GM18502 (cell line): ENCODE results near the gene KLHL12.
A peak's percentile ranks its signal among the peaks of the same experiment; 100 is the strongest.

Experiments used
- ATAC-seq: cut with Tn5 transposase; IDR thresholded peaks from one replicate; pipeline ENCODE4 v1.9.1; 2021; ENCODE audit warnings: mild to moderate bottlenecking; ENCODE audit not compliant: unreplicated experiment, poor library complexity

The KLHL12 gene

DNA sequence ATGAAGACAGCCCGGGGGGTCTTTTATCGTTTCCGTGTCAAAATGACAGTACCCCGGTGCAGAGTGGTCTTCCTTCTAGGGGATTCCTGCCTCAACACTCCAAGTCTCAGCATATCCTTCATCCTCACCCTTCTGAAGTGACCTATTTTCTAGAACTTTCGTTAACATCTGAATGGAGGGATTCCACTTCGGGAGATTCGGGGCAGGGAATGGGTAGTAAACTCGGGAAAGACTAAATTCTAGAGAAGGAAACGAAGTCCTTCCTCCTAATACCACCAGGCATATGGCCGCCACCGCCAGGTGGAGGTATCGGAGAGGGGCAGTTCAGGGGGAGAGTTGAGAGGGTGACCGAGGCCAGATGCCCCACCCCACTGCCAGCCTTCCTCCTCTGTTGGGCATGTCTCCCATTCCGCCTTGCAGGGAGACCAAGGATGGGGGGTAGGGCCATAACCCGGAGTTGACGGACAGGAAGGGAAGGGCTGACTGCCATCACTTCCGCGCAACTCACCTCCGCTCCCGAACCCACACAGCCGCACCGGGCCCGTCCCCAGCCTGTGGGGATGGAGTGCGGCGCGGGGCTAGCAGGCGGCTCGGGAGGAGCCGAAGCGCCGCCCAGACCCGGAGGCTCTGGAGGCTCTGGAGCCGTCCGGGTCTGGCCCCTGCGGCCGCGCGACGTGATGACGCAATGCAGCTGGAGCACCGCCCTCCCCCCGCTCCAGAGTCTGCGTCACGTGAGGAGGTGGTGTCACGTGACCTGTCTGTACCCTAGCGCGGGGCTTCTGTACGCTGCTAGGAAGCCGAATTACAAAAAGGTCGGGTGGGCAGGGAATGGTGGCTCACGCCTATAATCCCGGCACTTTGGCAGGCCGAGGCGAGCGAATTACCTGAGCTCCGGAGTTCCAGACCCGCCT is at the start of gene KLHL12:
Gene KLHL12, minus strand, starts transcription at position 654 of the 911 bp plus-strand sequence. CDS start 2,072 bp downstream, outside the sequence.
- ATAC-seq, result peak; percentile 93

DNA sequence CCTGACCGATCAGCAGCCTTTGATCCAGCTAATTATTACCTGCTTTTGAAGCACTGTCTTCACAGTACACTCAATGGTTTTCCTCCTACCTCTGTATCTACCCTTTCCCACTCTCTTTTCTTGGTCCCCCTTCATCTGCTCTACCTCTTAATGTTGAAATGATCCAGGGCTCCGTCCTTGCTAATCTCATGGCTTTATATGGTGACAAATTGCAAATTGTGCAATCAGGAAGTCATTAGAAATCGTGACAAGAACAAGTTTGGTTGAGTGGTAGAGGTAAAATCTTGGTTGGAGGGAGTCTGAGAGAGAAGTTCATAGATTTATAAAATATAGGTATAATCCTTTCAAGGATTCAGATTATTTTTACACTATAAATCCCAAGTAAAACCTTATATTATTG is 49.6 kb upstream of the KLHL12 start:
- ATAC-seq, result no peak

DNA sequence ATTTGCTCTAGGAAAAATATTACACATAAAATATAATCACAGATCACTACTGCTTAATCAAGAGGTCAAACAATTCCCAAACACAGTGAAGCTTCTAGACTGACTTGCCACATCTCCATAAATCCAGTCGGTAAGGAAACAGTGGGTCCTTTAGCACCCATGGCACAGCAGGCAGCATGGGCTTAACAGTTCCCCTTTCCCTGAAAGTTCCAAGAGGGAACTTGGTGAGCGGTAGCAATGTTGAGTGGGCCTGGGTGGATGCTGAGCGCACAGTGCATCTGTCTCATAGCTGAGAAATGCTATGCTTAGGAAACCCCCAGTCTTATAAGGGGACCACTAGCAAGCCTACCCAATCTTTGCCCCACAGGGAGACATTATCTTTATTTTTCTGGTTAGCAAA is 47.8 kb upstream of the KLHL12 start:
- no peak for ATAC-seq

DNA sequence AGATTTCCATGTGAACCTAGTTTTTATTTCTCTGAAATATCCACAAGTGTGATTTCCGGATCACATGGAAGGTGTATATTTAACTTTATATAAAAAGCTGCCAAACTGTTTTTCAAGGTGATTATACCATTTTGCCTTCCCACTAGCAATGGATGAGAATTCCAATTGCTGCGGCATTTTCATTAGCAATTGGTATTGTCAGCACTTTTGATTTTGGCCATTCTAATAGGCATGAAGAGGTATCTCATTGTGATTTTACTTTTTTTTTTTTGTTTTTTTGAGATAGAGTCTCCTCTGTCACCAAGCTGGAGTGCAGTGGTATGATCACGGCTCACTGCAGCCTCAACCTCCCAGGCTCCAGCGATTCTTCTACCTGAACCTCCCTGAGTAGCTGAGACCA is 45.0 kb upstream of the KLHL12 start:
- no peak for ATAC-seq

DNA sequence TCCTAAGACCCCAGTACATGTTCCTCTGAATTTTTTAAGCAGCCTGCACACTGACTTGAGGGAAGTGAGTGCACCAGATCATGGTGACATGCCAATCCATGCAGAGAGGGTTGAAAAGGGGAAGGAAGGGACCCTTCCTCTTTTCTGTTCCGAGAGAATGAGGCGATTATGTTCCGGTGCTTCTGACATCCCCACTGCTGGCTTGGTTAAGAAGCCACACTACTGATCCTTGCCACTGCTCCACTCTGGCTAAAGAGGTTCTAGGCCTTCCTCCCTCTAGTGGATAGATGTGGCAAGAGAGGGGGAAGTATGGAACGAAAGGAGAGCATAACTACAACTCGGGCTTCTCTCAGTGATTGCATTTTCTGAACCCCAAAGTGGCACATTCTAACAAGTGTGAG is 41.9 kb upstream of the KLHL12 start:
- peak; percentile 60 for ATAC-seq

DNA sequence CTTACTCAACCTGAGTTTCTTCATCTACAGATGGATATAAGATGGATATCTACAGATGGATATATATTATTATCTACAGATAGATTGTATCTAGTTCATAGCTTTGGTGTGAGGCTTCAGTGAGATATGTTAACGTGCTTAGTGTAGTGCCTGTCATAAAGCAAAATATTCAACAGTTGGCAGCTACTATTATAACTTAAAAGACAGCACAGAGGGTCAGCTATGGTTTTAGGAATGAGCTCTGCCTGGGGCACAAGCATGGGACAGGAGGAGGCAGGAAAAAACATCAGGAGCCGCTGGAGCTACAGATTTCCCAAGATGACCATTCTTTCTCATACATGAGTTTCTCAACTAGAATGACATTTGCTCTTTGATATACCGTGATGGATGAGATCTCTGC is 41.3 kb upstream of the KLHL12 start:
- no peak for ATAC-seq

DNA sequence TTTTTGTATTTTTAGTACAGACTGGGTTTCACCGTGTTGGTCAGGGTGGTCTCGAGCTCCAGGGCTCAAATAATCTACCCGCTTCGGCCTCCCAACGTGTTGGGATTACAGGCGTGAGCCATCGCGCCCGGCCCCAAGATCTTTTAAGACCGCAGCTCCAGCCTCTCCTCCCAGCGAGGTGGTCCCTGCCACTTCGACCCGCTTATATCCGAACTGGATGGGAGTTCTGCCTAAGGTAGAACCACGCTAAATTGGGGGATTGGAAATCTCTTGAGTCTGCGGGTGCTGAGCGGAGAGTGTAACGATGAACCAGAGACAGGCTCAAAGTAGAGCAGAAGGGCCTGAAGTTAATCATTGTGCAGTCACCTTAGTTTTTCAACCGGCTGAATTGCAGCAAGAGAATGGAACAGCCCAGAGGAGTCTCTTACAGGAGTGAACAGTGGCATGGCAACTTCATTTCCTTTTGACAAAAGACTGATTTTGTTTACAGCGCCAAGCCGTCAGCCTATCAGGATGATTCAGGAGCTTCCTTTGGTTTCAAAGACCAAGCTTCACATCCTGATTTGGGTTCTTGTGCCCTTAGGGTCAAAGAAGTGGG is 40.7 kb upstream of the KLHL12 start:
- ATAC-seq, result peak; percentile 13

DNA sequence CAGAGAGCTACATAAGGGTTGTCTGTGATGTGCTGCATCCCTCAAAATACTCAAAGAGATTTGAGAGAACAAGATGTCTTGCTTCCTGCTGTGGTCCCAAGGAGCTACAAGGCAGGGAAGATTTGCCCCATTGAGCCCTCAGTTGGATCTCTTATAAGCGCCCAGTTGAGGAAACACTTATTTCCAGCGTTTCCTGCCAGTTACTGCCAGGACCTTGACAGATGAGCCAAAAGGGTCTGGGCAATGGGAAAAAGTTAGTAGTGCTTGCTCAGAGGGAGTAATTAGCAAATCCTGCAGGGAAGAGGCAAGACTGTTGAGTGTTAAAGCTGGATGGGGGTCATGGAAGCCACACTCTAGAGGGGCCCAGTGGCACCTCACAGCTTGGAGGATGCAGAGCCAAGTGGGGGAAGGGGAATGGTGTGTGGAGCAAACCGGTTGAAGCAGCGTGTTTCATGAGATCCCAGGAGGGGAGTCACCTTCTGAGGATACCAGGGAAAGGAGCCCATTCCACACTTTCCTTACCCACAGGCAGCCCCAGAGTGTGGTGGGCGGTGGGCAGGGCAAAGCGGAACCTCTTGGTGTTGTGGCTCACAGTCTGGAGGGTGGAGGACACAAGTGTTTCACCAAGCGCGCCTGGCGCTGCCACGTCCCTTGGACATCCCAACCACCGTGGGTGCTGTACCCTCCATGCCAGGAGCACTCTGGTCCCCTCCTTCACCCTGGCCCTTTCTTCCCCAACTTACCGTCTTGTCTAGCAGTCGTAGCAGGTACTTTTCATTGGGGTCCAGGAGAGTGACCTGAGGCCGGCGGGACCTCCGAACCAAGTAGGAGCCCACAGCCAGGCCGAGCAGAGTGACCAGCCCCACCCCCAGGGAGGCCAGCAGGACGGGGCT is 39.2 kb upstream of the KLHL12 start:
- ATAC-seq, result no peak

DNA sequence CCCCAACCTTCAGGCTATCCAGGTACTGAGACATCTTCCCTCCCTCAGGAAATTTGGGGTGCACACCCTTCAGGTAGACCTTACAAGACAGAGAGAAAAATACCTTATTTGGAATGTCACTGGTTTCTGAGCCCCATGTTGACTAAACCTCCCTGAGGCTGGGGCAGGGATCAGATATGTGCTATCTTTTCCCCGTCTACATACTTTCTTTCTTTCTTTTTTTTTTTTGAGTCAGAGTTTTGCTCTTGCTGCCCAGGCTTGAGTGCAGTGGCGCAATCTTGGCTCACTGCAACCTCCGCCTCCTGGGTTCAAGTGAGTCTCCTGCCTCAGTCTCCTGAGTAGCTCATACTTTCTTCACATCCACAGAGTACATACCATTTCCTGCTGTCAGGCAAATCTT is 38.4 kb upstream of the KLHL12 start:
- no peak for ATAC-seq

DNA sequence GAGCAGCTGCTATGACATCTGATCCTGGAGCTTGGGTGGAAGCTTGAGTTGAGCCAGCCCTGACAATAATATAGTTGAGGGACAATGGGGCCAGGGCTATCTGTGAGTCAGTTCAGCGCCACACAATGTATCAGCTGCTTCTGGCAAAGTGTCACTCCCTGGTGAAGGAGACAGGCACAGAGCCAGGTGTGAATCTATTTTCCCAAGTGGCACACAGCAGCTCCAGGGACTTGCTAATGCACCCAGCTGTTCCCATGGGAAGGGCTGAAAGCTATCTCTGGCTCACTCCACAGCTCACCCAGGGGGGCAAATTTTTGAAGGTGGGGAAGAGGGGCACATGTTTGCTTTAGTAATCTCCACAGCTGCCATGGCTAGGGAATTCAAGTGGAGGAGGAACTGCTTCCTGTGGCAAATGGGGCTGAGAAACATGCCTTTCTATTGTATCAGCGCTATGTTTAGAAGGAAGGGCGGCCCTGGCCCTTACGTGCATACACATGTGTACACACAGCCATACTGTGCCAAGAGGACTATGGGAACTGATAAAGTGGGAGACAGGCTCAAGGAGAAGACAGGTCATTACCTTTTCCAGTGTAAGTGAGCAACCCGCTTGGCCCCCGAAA is 37.9 kb upstream of the KLHL12 start:
- no peak for ATAC-seq

DNA sequence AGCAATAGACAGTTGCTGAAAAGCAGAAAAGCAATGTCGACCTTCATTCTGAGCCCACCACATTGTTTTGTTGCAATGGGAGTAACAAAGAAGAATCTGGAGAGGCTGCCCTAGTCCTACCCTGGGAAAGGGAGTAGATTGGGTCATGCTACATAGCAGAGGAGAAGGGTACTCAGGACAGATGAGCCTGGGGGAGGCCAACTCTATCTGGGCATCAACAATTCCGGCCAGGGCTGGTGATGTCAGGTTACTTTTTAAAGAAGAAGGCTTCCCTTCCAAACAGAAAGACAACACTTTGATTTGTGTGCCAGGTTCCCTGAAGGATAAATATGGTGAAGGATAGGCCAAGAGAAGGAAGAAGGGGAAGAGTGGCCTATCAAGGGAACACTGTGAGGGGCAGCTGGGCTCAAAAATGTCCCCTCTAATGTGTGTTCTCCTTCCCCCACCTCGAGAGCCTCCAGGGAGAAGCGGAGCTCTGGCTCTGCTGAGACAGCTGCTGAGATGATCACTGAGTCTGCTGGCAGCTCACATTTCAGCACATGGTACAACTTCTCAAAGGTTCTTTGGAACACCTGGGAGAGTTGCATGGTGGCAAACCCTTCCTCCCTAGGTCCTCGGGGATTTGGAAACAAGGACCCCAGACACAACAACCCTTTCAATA is 34.3 kb upstream of the KLHL12 start:
- no peak for ATAC-seq

DNA sequence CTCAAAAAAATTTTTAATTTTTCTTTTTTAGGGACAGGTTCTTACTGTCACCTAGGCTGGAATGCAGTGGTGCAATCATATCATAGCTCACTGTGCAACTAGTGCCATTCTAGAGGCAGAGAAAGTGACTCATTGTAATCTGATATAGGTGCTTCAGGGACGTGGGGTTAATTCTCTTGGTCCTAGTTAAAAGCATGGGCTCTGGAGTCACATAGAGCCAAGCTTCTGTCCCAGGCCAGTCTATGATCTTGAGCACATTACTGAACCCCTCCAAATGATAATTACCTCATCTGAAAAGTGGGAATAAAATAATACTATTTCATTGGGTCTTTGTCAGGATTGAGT is 32.2 kb upstream of the KLHL12 start:
- ATAC-seq, result no peak

DNA sequence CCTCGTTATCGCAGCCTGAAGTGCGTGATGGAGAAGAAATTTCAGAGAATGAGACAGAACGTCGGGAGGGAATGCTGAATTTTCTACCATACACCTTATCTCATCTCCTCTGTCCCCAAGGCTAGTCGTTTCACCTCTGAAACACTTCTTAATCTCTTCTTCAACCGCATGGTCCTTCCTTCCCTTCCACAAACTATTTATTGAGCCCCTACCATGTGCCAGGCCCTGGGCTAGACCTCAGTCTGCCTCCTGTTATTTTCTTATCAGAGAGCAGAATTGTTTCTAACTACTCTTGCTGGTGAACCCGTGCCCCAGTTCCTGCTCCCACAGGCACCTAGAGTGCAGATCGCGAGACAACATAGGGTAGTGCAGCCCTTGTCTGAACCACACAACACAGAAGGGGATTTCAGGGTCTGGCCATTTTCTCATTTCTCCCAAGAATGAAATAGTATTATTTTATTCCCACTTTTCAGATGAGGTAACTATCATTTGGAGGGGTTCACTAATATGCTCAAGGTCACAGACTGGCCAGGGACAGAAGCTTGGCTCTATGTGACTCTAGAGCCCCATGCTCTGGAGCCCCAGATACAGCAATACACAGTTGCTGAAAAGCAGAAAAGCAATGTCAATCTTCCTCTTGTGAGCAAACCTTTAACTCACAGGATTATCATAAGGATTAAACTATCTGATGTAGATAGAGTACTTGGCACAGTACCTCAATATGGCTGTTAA is 31.7 kb upstream of the KLHL12 start:
- ATAC-seq, result no peak

DNA sequence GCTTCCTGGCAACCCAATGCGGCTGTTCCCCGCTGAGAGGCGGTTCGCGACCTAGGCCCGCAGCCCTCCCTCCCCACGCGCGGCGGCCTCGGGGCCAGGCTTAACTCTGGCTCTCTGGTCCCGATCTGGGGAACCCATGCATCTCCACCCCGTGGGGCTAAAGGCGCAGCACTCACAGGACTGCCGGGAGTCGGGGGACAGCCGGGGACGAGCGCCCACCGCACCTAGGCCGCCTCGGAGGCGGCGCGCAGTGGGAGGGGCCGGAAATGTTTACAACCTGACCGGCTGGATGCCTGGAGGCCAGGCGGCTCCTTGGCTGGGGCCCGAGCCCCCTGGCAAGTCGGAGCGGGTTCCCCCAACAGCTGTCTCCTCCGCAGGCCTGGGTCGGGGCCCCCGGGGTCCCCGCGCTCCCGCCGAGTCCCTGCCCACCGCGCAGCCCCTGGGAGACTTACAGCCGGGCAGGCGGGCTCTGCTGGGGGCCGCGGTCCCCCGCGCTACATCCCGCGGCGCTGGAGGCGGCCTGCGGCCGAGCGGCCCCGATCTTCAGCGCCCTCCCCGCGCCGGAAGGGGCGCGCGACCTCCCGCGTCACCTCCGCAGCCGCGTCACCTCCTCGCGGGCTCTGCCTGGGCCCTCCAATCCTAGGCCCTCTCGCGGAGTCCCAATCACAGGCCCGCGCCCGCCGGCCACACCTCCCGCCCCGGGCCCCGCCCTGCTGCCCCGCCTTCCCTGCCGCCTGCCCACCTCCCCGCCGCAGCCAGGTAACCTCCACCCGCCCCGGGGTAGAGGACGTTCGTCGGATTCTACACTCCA is 30.9 kb upstream of the KLHL12 start, which contains the start of gene ADIPOR1:
Gene ADIPOR1, minus strand, starts transcription at position 580 of the 811 bp plus-strand sequence. CDS start 7,242 bp downstream, outside the sequence.
- peak; percentile 97 for ATAC-seq

DNA sequence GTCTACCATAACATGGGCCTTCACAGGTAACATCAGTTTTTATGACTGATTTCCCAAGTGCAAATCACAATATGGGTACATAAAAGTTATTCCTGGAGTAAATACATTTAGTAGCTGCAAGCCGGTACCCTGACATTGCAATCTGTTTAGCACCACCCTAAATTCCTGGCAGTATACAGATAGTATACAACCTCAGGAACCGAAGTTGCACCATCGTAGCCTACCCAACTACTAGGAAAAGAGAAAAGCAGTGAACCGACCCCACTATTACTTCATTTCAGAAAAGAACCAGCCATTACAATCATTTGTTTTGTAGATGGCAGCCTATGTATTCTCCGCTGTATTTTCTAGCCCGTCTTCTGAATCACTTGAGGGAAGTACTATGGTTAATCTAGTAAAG is 29.9 kb upstream of the KLHL12 start:
- ATAC-seq, result no peak

DNA sequence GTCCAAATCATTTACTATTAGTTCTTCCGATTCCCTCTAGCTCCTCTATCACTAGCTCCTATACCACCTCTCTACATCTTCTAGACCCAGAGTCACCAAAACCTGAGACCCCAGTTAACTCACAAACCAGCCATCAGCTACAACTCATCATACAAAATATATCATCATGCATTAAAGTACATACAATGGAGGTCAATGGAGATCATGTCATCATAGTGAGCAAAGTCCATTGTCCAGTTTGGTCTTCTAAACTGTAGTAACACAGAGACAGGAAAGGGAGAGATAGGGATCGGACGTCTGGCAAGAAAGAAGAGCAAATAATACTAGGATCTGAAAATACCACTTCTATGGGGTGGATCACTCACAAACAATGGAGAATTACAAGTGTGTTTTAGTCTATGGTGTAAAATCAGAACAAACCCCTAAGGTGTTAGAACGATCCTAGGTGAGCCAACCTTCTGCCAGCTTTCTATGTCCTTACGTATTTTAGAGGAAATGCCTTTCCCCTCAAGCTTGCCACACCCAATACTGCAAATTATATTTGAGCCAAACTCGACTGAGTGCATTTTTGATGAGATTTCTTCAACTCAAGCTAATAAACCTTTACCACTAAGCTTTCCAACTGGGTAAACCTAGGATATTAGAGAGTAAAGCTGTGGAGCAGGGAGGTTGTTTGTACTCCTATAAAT is 27.2 kb upstream of the KLHL12 start:
- no peak for ATAC-seq

DNA sequence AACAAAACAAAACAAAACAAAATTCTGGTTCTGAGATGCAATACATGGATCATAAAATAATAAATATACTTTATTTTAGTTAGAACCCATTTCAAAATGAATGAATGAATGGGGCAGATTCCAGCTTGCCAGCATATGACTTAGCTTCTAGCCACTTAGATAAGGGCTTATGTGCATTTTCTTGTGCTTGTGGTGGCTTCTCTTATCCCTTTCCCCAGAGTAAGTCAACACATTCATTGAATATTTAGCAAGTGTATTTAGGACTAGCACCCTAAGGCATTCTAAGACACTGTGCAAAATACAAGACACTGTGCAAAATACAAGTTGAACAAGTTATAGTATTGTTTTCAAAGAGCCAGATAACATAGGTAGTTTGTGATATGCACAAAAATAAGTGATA is 26.4 kb upstream of the KLHL12 start:
- ATAC-seq, result no peak

DNA sequence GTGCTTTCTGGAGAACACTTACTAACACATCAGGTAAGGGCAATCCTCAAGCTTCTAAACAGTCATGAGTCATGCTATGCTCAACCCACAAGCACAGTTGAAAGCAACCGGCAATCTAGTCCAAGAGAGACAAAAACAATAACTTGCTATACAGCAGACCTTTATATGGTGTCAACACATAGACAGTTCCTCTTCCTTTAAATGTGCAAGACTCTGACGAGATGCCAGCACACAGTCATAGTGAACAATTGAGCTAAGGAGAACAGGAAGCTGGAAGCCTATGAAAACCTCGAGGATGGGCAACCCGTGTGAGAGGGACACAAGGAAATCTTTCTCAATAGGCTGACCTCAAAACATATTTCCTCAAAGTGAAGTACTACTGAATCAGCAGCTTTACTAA is 25.8 kb upstream of the KLHL12 start:
- ATAC-seq, result no peak
